Measurements from ENCODE around the gene FBXO47.

DNA sequence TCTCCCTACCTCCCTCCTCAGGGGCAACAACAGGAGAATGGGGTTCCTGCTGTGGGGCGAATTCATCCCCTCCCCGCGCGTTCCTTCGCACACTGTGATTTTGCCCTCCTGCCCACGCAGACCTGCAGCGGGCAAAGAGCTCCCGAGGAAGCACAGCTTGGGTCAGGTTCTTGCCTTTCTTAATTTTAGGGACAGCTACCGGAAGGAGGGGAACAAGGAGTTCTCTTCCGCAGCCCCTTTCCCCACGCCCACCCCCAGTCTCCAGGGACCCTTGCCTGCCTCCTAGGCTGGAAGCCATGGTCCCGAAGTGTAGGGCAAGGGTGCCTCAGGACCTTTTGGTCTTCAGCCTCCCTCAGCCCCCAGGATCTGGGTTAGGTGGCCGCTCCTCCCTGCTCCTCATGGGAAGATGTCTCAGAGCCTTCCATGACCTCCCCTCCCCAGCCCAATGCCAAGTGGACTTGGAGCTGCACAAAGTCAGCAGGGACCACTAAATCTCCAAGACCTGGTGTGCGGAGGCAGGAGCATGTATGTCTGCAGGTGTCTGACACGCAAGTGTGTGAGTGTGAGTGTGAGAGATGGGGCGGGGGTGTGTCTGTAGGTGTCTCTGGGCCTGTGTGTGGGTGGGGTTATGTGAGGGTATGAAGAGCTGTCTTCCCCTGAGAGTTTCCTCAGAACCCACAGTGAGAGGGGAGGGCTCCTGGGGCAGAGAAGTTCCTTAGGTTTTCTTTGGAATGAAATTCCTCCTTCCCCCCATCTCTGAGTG lies 47.7 kb downstream of the FBXO47 start:
- TF ChIP-seq, protein P1, sequence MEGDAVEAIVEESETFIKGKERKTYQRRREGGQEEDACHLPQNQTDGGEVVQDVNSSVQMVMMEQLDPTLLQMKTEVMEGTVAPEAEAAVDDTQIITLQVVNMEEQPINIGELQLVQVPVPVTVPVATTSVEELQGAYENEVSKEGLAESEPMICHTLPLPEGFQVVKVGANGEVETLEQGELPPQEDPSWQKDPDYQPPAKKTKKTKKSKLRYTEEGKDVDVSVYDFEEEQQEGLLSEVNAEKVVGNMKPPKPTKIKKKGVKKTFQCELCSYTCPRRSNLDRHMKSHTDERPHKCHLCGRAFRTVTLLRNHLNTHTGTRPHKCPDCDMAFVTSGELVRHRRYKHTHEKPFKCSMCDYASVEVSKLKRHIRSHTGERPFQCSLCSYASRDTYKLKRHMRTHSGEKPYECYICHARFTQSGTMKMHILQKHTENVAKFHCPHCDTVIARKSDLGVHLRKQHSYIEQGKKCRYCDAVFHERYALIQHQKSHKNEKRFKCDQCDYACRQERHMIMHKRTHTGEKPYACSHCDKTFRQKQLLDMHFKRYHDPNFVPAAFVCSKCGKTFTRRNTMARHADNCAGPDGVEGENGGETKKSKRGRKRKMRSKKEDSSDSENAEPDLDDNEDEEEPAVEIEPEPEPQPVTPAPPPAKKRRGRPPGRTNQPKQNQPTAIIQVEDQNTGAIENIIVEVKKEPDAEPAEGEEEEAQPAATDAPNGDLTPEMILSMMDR (IDR thresholded peaks at IDR 0.05) = no peak
- TF ChIP-seq EZH2 (IDR thresholded peaks at IDR 0.05) = no peak
